HG03520 (cell line): Measurements from ENCODE around the gene SH2D6.
A peak's percentile ranks its signal among the peaks of the same experiment; 100 is the strongest.
"Not testable (repeated sequence)": the region's sequence is repeated elsewhere in the genome, so short reads cannot be mapped to it uniquely, and the experiment has no call there.

Experiments used
- ATAC-seq: cut with Tn5 transposase; IDR thresholded peaks from one replicate; pipeline ENCODE4 v1.9.1; 2021; ENCODE audit warnings: mild to moderate bottlenecking, moderate library complexity; ENCODE audit not compliant: unreplicated experiment

SH2D6 gene

GRCh38 chr2:85418132-85419008 lies at the start of gene SH2D6:
SH2D6 (plus strand) TSS chr2:85418714; CDS start chr2:85429466, 10,752 bp downstream.
- peak; percentile 77 for ATAC-seq

GRCh38 chr2:85368921-85369320 lies 49.6 kb upstream of the SH2D6 start:
- ATAC-seq, result no peak

GRCh38 chr2:85369500-85369899 lies 49.0 kb upstream of the SH2D6 start:
- ATAC-seq, result no peak

GRCh38 chr2:85371045-85371444 lies 47.5 kb upstream of the SH2D6 start:
- ATAC-seq, result no peak

GRCh38 chr2:85376291-85377065 lies 42.0 kb upstream of the SH2D6 start:
- ATAC-seq, result no peak

GRCh38 chr2:85377083-85377482 lies 41.4 kb upstream of the SH2D6 start:
- ATAC-seq, result no peak

- no peak for ATAC-seq
Measured at GRCh38 chr2:85378257-85378656, 40.3 kb upstream of the SH2D6 start.

- no peak for ATAC-seq
Measured at GRCh38 chr2:85380048-85380447, 38.5 kb upstream of the SH2D6 start.

GRCh38 chr2:85383151-85383550 lies 35.4 kb upstream of the SH2D6 start:
- not testable (repeated sequence) for ATAC-seq

- no peak for ATAC-seq
Measured at GRCh38 chr2:85383850-85384249, 34.7 kb upstream of the SH2D6 start.

- ATAC-seq, result no peak
Measured at GRCh38 chr2:85385746-85386145, 32.8 kb upstream of the SH2D6 start.

GRCh38 chr2:85387754-85388153 lies 30.8 kb upstream of the SH2D6 start:
- no peak for ATAC-seq

GRCh38 chr2:85388878-85389538 lies 29.5 kb upstream of the SH2D6 start:
- ATAC-seq, result no peak

- no peak for ATAC-seq
Measured at GRCh38 chr2:85390941-85391669, 27.4 kb upstream of the SH2D6 start.

GRCh38 chr2:85393836-85394235 lies 24.7 kb upstream of the SH2D6 start:
- no peak for ATAC-seq

GRCh38 chr2:85394261-85394681 lies 24.2 kb upstream of the SH2D6 start:
- ATAC-seq, result no peak

GRCh38 chr2:85394976-85395375 lies 23.5 kb upstream of the SH2D6 start:
- no peak for ATAC-seq

- ATAC-seq, result no peak
Measured at GRCh38 chr2:85395912-85396475, 22.5 kb upstream of the SH2D6 start.

- no peak for ATAC-seq
Measured at GRCh38 chr2:85396531-85397470, 21.7 kb upstream of the SH2D6 start.
